ENCODE results near the gene BANK1.

GRCh38 chr4:101794806-101795205 is 4.3 kb downstream of the BANK1 start:
- no peak for TF ChIP-seq CTCF (IDR thresholded peaks at IDR 0.05; ENCODE audit: low read depth, low read length)
- no peak for TF ChIP-seq POLR2A (IDR thresholded peaks at IDR 0.05; ENCODE audit: extremely low read depth, insufficient read length)
